ENCODE measurements around the gene APOA4.
"Not testable (repeated sequence)": the region's sequence is repeated elsewhere in the genome, so short reads cannot be mapped to it uniquely, and the experiment has no call there.

Gene APOA4

DNA sequence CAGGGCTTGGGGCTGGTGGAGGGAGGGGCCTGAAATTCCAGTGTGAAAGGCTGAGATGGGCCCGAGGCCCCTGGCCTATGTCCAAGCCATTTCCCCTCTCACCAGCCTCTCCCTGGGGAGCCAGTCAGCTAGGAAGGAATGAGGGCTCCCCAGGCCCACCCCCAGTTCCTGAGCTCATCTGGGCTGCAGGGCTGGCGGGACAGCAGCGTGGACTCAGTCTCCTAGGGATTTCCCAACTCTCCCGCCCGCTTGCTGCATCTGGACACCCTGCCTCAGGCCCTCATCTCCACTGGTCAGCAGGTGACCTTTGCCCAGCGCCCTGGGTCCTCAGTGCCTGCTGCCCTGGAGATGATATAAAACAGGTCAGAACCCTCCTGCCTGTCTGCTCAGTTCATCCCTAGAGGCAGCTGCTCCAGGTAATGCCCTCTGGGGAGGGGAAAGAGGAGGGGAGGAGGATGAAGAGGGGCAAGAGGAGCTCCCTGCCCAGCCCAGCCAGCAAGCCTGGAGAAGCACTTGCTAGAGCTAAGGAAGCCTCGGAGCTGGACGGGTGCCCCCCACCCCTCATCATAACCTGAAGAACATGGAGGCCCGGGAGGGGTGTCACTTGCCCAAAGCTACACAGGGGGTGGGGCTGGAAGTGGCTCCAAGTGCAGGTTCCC is 6.5 kb upstream of the APOA4 start, which contains the start of gene APOC3:
APOC3 (plus strand) TSS at position 383 of the 659 bp plus-strand sequence. CDS start 676 bp downstream, outside the sequence.
- peak; percentile 51 for DNase-seq

DNA sequence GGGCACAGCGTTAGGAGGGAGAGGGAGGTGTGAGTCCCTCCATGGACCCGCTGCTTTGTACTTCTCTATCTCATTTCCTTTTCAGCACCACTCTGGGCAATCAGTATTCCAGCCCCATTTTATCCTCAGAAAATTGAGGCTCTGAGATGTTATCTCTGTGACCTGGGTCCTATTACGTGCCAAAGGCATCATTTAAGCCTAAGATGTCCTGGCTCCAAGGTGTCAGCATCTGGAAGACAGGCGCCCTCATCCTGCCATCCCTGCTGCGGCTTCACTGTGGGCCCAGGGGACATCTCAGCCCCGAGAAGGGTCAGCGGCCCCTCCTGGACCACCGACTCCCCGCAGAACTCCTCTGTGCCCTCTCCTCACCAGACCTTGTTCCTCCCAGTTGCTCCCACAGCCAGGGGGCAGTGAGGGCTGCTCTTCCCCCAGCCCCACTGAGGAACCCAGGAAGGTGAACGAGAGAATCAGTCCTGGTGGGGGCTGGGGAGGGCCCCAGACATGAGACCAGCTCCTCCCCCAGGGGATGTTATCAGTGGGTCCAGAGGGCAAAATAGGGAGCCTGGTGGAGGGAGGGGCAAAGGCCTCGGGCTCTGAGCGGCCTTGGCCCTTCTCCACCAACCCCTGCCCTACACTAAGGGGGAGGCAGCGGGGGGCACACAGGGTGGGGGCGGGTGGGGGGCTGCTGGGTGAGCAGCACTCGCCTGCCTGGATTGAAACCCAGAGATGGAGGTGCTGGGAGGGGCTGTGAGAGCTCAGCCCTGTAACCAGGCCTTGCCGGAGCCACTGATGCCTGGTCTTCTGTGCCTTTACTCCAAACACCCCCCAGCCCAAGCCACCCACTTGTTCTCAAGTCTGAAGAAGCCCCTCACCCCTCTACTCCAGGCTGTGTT is 5.8 kb upstream of the APOA4 start:
- no peak for DNase-seq

- DNase-seq, result no peak
Measured at GRCh38 chr11:116827461-116827860, 4.4 kb upstream of the APOA4 start.

- no peak for DNase-seq
Measured at GRCh38 chr11:116826751-116827431, 3.8 kb upstream of the APOA4 start.

DNA sequence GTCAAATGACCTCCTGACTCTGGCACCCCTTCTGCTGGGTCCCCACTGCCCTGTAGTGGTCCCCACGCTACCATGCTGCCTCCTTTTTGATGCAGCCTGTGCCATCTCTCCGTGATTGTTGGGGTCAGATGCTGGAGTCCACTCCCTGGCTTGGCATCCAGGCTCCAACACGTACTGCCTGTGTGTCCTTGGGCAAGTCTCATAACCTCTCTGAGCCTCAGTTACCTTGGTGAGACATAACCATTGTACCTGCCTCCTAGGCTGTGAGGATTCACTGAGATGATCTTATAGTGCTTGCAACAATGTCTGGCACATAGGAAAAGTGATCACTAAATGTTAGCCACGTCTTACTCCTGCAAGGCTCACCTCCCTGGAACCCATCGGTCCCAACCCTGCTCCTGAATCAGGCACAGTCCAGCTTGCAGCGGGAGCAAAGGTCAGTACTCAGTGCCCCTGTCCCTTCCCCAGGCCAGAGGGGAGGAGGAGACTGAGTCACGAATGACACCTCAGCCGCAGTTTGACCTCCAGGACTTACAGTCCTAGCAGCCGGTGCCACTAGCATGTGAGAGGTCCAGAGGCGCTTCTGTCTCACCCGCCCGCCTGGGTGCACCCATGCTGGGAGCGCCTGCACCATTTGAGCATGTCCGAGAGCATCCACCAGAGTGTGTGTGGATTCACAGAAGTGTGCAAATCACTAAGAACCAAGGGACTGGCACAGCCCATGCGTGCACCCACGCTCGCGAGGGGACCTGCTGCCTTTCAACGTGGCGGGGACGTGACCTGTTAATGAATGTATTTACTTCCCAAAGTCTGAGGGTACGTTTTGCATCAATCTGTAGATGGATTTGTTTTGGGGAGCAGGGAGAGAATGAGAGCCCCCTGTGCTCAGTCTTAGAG is 3.0 kb upstream of the APOA4 start:
- no peak for DNase-seq

DNA sequence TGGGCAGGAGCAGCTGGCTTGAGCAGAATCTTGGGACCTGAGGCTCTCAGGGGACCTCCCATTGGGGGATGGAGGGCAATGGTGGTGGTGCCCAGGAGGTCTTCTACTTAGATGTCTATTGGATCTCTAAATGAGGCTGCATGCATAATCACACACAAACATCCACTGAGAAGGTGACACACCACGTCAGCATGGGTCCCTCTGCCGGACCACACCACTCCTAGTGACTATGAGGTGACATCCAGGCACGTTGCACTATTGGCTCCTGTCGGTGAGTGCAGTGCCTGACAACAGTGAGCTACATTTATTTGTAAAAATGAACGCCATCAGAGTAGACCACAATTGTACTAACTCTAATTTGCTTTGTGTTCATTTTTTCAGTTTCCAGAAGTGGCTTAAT is 2.3 kb upstream of the APOA4 start:
- no peak for DNase-seq

DNA sequence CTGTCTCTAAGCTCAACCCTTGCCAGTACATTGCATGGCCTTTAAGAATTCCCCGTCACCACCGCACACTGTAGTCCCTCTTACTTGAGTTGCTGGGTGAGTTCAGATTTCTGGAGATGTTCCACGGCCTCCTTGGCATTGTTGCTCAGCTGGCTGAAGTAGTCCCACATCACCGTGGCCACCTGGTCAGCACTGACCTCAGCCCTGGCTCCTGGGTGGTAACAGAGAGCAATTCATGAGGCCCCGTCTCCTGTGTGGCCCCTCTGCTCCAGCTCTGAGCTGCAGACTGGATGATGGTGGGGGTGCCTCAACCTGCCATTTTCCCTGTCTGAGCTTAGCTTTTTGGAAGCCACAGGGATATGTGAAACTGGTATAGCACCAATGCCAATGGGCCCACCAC is 529 bp downstream of the APOA4 start:
- no peak for DNase-seq

DNA sequence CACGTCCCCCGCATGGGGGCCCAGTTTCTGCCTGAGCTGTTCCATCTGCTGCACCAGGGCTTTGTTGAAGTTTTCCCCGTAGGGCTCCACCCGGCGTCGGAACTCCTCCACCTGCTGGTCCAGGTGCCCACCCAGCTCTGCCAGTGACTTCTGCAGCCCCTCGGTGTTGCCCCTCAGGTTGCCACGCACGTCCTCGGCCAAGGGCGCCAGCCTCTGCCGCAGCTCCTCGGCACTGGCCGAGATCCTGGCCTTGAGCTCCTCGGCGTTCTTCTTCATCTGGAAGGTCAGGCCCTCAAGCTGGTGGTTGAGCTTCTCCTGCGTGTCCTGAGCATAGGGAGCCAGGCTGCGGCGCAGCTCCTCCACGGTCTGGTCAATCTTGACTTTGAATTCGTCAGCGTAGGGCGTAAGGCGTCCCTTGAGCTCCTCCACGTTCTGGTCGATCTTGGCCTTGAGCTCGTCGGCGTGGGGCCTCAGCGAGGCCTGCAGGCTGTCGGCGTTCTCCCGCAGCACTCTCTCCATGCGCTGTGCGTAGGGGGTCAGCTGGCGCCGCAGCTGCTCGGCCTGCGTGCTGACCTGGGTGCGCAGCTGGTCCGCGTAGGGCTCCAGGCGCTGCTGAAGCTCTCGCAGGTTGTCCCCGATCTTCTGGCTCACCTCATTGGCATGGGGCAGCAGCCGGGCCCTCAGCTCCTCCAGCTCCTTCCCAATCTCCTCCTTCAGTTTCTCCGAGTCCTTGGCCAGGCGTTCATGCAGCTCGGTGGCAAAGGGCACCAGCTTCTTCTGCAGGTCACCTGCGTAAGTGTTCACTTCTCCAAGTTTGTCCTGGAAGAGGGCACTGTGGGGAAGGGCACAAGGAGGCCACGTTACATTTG is 1.8 kb downstream of the APOA4 start:
- DNase-seq, result no peak

- no peak for DNase-seq
Measured at GRCh38 chr11:116819049-116819448, 4.1 kb downstream of the APOA4 start.

- DNase-seq, result no peak
Measured at GRCh38 chr11:116814502-116814901, 8.6 kb downstream of the APOA4 start.

DNA sequence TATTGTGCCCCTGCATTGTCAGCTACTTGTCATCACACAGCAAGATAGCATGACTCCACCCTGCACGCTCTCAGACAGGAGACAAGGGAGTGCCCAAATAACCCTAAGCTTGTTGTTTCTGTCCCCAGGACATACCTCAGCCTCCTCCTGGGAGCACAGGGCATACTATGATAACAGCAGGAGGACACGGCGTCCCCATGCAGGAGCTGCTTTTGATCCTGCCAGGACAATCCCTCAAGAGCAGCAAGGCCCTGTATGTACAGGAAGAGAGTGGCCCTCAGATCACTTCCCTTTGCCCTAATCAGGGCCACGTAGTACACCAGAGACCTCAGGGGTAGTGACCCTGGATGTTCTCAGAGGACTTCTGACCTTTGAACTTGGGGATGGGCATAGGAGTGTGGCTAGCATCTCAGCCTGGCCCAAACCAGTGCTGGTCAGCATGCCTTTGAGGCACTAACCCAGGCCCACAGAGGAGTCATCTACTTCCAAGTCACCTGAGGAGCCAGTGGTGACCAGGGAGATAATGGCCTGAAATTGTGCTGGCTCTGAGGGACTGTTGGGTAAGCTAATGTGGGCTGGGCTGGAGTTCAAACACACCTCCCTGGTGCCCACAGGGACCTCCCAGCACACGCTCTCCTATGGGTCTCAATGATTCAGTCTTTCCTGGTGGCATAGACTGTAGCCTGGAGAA is 9.2 kb downstream of the APOA4 start:
- DNase-seq, result no peak

- DNase-seq, result no peak
Measured at GRCh38 chr11:116813170-116813569, 9.9 kb downstream of the APOA4 start.

DNA sequence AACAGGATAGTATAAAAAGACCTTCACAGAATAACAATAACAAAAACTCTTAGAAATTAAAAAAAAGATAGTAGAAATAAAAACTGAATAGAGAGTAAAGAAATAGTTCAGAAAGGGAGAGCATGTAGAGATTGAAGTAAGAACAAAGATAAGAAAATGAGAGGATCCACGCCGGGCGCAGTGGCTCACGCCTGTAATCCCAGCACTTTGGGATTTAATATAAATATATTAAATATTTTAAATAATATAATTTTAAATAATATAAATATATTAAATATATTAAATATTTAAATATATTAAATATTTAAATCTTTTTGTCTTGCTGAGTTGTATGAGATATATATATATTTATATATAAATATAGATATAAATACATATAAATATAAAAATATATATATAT is 11.0 kb downstream of the APOA4 start:
- no peak for DNase-seq

GRCh38 chr11:116811194-116811593 is 11.9 kb downstream of the APOA4 start:
- no peak for DNase-seq

- peak; percentile 29 for DNase-seq
Measured at GRCh38 chr11:116808262-116809175, 14.6 kb downstream of the APOA4 start.

DNA sequence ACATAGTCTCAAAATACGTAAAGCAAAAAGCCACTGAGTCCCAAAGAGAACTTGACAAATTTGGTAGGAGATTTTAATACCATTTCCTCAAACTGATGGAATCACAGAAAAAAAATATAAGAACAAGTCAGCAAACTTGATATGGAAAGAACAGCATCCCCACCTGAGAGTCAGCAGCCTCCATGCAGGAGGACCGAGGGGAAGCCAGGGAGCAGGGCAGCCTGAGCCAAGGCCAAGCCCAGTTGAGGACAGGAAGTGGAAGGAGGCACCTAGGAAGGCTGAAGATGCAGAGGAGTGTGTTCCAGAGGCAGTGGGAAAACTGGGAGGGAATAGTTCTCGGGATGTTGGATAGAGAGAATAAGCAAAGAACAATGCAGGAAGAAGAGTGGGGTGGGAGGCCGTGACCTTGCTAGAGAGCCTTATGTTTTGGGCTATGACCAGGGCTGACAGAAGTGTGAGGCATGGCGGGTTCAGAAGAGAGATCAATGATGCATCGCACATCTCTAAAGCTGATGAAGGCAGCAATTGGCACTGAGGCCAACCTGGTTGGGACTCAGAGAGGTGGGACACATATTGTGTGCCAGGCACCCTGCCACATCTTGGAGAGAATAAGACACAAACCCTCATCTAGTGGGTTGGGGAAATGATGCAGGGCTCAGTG is 15.4 kb downstream of the APOA4 start:
- no peak for DNase-seq

DNA sequence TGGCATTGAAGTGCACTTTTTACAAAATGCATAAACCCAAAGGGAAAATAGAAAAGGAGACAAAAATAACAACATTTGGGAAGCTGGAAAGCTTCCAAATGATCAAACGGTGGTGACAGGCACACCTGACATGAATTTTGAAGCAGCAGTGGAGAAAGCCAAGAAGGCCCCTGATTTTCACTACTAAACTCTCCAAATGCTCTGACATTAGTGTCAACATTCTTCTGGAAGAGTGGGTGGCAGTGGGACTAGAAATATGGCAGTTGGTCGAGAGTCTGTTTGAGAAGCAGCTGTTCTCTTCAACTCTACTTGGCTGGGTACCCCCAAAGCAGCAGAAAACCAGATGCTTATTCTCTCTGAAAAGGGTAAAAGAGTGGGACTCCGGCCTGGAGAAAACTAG is 19.1 kb downstream of the APOA4 start:
- DNase-seq, result no peak

DNA sequence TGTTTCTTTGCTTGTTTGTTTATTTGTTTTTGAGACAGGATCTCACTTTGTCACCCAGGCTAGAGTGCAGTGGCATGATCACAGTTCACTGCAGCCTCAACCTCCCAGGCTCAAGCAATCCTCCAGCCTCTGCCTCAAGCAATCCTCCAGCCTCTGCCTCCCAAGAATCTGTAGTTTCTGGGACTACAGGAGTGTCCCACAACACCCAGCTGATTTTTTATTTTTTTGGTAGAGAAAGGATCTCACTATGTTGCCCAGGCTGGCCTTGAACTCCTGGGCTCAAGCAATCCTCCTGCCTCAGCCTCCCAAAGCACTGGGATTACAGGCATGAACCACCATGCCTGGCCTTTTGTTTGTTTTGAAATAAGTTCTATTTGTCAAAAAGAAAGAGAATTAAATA is 21.4 kb downstream of the APOA4 start:
- DNase-seq, result not testable (repeated sequence)

DNA sequence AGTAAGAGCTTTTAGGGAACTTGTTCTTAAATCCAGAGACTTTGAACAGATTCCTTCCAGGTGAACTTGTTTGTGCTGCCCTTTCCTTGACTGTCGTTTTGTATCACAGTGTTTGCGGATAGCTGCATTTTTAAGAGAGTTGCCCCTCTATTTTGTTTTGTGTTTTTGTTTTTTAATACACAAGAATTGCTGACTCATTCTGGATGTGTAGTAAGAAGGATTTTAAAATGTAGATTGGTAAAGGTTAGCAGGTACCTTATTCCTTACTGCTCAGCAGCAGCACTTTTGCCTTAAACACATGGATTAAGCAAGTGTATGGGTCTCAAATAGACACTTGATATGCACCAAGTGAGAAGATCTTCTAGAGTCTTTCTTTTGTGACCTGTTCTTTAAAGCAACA is 22.5 kb downstream of the APOA4 start:
- DNase-seq, result no peak
